Measurements from ENCODE around the gene PHF12.
"Not testable (repeated sequence)": the region's sequence is repeated elsewhere in the genome, so short reads cannot be mapped to it uniquely, and the experiment has no call there.

The PHF12 gene

DNA sequence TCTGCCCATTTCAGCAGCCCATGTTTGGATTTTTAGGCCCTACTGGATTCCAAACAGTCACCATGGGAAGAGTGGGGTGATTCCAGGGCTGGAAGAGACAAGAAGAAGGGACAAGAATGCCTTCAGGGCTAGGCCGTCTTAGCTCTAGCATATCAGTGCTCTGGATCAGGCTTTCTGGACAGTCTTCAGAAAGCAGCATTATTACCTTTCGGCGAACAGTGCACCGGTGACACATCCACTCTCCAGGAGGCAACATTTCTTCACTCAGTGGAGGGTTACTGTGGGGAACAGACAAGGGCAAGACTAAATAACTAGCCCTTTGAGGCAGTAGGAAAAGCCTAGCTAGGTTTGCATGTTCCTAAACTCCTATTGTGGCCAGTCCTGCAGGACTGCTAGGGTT is 24.5 kb downstream of the PHF12 start:
- DNase-seq, result no peak

GRCh38 chr17:28926366-28926765 is 25.0 kb downstream of the PHF12 start:
- DNase-seq, result no peak

GRCh38 chr17:28925912-28926365 is 25.4 kb downstream of the PHF12 start:
- DNase-seq, result peak; percentile 74 to 89

DNA sequence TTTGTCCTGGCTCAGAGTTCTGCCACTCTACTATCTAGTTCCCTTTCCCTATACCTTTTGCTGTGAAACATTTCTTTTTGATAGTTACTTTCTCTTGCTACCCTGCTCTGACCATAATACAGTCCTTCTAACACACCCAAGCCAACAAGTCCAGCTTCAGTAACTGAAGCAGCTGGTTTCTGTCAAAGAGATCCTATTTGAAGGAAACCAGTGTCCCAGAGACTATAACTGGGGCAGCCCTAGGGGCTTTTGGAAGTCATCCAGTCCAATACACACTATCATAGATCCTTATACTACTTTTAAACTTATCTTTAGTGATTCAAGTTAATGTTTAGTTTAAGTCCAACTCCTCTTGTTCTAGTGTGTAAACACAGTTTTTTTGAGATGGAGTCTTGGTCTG is 31.1 kb downstream of the PHF12 start:
- DNase-seq, result no peak

- DNase-seq, result no peak
Measured at GRCh38 chr17:28918295-28918694, 33.0 kb downstream of the PHF12 start.

DNA sequence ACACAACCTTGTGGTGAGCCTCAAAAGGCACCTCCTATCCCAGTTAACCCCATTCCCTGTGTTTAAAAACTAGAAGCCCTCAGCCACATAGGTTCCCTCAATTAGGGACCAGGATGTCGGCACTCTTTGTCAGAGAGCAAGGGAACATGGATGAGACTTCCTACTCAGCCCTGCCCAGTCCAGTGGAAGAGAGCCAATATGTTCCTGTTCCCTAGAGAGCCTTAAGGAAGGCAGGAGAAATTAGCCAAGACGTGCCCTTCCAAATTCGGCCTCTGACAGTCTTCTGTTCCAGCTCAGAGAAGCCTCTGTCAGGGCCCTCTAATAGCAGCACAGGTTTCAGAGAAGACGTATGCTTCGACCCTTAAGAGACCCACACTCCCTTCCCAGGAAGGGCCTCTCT is 33.9 kb downstream of the PHF12 start:
- no peak for DNase-seq

- DNase-seq, result no peak
Measured at GRCh38 chr17:28917029-28917428, 34.3 kb downstream of the PHF12 start.

GRCh38 chr17:28916302-28916934 is 34.9 kb downstream of the PHF12 start:
- peak; percentile 42 to 69 for DNase-seq

- no peak for DNase-seq
Measured at GRCh38 chr17:28912938-28913333, 38.4 kb downstream of the PHF12 start.

DNA sequence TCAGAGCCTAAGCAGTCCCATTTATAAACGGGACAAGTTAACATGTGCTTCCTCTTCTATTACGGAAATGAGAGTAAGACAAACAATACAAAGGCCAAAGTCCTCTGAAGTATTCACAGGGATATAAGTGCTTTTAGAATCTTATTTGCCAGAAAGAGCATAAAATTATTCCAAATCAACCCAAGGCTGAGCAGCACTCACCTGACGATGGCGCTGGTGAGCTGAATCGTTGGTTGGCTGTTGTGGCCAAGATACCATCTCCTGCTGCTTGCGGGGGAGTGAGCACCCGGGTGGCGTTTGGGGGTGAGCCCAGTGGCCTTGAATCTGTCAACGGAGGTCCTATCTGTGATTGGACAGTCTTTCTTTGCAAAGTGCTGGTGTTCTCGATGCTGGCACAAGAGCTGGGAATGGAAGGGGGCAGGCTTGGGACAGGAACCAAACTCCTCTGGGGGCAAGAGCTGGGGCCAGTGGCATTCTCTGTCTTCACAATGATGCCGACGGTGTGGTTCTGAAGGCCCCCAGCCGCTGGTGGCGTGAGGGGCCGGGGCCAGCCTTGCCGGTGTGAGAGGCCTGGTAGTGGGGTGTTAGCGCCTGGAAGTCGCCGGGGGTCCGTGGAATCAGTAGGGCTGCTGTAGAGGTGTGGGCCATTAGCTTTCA is 38.9 kb downstream of the PHF12 start:
- peak in 1 of 2 donors; percentile 20 for DNase-seq

DNA sequence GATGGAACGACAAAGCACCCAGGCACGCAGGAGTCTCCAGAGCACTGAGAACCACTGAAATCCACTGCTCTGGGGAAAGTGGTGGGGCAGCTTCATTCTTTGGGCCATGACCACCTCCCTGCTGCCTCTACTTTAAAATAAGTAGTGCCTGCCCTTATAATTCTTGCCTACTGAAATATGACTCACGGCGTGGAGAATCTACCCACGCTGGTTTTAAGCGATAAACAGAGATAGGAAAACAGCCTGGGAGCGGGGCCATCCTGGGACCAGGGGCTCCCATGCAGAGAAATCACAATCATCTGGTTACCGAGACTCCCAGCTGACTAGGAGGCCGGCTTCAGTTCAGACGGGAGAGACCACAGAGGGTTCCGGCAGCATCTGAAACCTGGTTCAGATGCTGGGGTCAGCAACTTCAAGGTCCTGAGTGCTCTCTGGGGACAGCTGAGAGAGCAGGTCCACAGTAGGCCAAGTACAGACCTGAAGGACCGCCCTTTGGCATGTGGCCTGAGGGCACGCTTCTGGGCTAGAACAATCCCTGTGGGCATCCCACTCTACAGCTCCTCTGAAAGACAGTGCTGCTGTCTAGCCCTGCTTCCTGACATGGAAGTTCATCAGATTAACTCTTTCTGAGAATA is 39.8 kb downstream of the PHF12 start:
- DNase-seq, result no peak

DNA sequence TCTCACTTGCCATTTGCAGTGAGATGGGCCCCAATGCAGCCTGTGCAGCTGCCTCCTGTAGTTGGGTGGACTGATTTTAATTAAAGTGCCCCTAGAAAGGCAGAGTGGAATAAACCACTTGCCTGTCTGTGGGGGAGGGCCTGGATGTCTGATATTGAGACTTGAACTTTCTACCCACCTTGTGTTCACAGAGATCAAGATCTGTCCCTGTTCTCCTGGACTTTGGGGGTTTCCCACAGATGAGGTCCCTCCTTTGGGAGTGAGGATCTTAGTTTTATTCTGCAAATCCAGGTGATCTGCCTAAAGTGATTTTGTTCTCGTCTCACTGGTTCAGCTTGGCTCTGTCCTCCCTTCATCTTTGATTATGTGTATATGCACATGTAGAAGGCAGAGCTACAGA is 40.8 kb downstream of the PHF12 start:
- no peak for DNase-seq

GRCh38 chr17:28908640-28909167 is 42.6 kb downstream of the PHF12 start:
- DNase-seq, result no peak

GRCh38 chr17:28907709-28908475 is 43.4 kb downstream of the PHF12 start:
- DNase-seq, result no peak

DNA sequence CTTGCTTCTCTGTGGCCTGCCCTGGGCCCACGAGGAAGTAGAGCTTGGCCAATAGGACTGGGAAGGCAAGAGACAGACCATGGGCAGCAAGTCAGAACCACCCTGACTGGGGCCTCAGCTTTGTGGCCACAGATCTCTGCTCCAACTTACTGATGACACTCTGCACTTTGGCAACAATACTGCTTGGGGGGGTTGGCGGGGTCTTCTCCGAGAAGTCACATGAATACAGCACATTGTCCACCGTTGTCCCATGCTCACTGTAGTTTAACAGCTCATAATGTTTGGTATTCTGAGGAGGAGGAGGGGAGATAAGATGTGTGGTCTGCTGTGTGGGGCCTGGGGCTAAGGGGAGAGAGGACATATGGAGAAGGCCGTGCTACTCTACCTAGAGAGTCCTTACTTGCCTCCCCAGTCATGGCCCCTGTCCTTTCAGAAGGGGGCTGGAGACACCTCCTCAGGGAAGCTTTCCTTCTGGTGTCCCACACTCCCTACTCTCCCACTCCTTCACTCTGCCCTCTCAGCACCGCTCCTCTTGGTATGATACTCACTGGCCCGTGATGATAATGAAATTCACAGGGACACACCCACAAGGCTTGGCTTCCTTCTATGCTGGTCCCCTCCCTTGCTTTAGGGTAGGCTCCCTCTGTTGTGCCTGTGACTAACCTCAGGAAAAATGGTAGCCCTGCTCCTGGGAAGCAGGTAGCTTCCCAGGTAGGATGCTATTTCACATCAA is 44.4 kb downstream of the PHF12 start:
- DNase-seq, result no peak

DNA sequence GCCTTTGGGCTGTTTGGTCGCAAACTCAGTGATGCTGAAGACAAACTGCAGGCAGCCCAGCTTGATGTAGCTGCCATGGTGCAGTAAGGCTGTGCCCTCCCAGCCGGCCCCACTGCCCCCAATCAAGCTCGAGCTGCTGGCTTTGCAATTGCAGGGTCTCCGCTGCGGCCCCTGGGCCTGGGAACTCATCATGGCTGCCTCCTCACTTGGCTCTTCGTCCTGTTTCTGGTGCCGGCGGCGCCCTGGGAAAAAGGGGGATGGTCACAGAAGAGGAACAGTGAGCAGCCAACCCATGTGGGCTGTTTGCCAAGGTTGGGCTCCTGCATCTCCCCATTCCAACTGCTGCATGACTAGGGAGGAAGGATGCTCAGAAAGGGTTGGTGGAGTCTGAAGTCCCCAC is 45.0 kb downstream of the PHF12 start:
- DNase-seq, result no peak

DNA sequence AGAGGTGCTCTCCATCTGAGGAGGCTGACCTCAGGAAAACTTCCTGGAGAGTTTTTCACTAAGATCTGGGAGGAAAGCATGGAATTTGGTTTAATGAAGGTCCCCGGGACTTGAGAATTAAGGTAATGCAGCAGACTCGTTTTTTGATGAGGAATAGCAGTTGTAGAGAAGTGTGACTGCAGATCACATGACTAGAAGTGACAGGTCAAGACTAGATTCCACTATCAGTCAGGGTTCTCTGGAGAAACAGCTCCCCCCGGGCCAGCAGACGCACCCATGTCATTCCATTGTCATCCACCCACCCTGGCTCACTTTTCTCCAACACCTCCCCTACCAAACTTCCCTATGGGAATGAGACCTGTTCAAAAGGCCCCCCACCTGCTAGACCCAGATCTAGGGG is 46.5 kb downstream of the PHF12 start:
- no peak for DNase-seq

DNA sequence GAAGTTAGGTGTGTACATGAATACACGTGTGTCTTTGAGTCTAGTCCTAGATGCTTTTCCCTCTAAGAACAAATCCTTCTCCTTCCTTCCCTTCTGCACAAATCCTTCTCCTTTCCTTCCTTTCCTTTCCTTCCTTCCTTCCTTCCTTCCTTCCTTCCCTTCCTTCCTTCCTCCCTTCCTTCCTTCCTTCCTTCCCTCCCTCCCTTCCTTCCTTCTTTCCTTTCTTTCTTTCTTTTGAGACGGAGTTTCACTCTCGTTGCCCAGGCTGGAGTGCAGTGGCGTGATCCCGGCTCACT is 47.8 kb downstream of the PHF12 start:
- not testable (repeated sequence) for DNase-seq

DNA sequence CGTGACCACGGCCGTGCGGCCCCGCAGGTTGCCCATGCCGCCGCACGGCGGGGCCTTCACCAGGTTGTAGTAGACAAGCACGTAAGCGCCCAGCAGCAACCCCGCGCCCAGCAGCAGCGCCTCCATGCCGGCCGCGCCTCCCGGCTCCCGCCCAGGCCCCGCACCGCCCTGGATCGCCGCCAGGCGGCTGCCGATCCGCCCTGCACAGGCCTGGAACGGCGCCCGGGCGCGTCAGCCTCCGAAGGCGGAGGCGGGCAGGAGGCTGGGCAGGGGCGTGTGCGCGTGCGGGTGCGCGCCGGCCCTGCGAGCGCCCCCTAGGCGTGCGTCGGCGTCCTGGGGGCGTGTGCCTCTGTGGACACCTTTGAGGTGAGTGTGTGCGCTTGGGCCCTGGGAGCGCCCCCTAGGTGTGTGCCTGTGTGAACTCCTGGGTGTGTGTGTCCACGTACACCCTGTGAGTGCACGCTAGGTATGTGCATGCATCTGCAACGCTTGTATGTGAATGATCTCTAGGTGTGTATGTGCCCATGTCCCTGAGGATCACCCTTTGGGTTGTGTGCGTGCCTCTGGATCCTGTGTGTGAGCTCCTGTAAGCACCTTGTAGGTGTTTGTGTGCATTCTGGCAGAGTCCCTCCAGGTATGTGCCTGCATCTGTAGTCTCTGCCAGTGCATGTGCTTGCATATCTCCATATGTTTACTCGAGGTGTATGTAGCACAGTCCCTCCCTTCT is 48.3 kb downstream of the PHF12 start, which contains the start of gene DHRS13:
DHRS13 (minus strand) TSS at position 261 of the 727 bp plus-strand sequence; CDS start at position 126, 135 bp downstream.
- DNase-seq, result peak; percentile 95 to 97

GRCh38 chr17:28901866-28902818 is 49.2 kb downstream of the PHF12 start:
- DNase-seq, result peak; percentile 14 to 57
